Astrocyte (in vitro differentiated cells and primary cell): ENCODE results near the gene ERLIN1. TPM values are rescaled to one million over a fixed set of nuclear protein-coding genes. Genes with fewer than 3 reads are reported as not detected.

Experiments used
- DNase-seq: peaks from one replicate; pipeline ENCODE4 v3.0.0-alpha.2; 2010; ENCODE audit warnings: low read depth
- FAIRE-seq: peaks from 2 replicates; lab custom pipeline; 2011; peaks lifted over from hg19 to GRCh38; lab: Jason Lieb, UNC
- H2AFZ ChIP-seq: 2 replicates; pipeline ENCODE4 v1.6.0; 2012; ENCODE audit warnings: low read depth, low read length, inconsistent platforms
- H3K27ac ChIP-seq: 2 replicates; pipeline ENCODE4 v1.5.1; 2011; ENCODE audit warnings: low read depth, low read length, inconsistent platforms
- H3K27me3 ChIP-seq: 2 replicates; pipeline ENCODE4 v1.6.0; 2011; ENCODE audit warnings: low read length, inconsistent platforms; ENCODE audit not compliant: insufficient read depth
- H3K36me3 ChIP-seq: 2 replicates; pipeline ENCODE4 v1.5.1; 2011; ENCODE audit warnings: low read length, inconsistent platforms; ENCODE audit not compliant: insufficient read depth
- H3K4me1 ChIP-seq: 2 replicates; pipeline ENCODE4 v1.5.1; 2011; ENCODE audit warnings: low read length, inconsistent platforms; ENCODE audit not compliant: insufficient read depth
- H3K4me2 ChIP-seq: 2 replicates; pipeline ENCODE4 v1.6.0; 2012; ENCODE audit warnings: low read length, inconsistent platforms
- H3K4me3 ChIP-seq: 2 replicates; pipeline ENCODE4 v1.5.1; 2011; ENCODE audit warnings: low read depth, mild to moderate bottlenecking, low read length, inconsistent platforms; ENCODE audit not compliant: insufficient read depth
- H3K79me2 ChIP-seq: 2 replicates; pipeline ENCODE4 v1.6.0; 2012; ENCODE audit warnings: mild to moderate bottlenecking, low read length, inconsistent platforms; ENCODE audit not compliant: insufficient read depth
- H3K9ac ChIP-seq: 2 replicates; pipeline ENCODE4 v1.6.0; 2012; ENCODE audit warnings: mild to moderate bottlenecking, low read length, inconsistent platforms
- H3K9me3 ChIP-seq: 2 replicates; pipeline ENCODE4 v1.5.1; 2012; ENCODE audit warnings: low read depth, mild to moderate bottlenecking, low read length, inconsistent platforms; ENCODE audit not compliant: insufficient read depth
- H4K20me1 ChIP-seq: 2 replicates; pipeline ENCODE4 v1.6.0; 2012; ENCODE audit warnings: low read length, inconsistent platforms; ENCODE audit not compliant: insufficient read depth
- H3K27ac Mint-ChIP-seq: one replicate; pipeline ENCODE4 v1.8.0; 2021; ENCODE audit warnings: mild to moderate bottlenecking, mixed read lengths; ENCODE audit not compliant: unreplicated experiment
- H3K27me3 Mint-ChIP-seq: one replicate; pipeline ENCODE4 v1.8.0; 2021; ENCODE audit warnings: low read depth, mixed read lengths; ENCODE audit not compliant: unreplicated experiment
- H3K36me3 Mint-ChIP-seq: one replicate; pipeline ENCODE4 v1.8.0; 2021; ENCODE audit warnings: low read depth, mixed read lengths; ENCODE audit not compliant: unreplicated experiment
- H3K4me1 Mint-ChIP-seq: one replicate; pipeline ENCODE4 v1.8.0; 2021; ENCODE audit warnings: low read depth, mixed read lengths; ENCODE audit not compliant: unreplicated experiment
- H3K4me3 Mint-ChIP-seq: one replicate; pipeline ENCODE4 v1.8.0; 2021; ENCODE audit warnings: mild to moderate bottlenecking, moderate library complexity, mixed read lengths; ENCODE audit not compliant: unreplicated experiment
- H3K9me3 Mint-ChIP-seq: one replicate; pipeline ENCODE4 v1.8.0; 2021; ENCODE audit warnings: mild to moderate bottlenecking, mixed read lengths; ENCODE audit not compliant: unreplicated experiment
- EZH2 ChIP-seq: IDR thresholded peaks from 2 replicates; pipeline ENCODE4 v1.6.1; 2012; ENCODE audit warnings: mild to moderate bottlenecking, low read length, inconsistent platforms; ENCODE audit not compliant: insufficient read depth
- total RNA-seq: library from RNA; stranded (reverse); gene quantifications from 2 replicates; pipeline ENCODE4 v1.2.1, GENCODE V29; 2021
- TF ChIP-seq, protein P1 (sequence below): IDR thresholded peaks from 2 replicates; pipeline ENCODE4 v1.5.1; 2011; ENCODE audit warnings: low read depth, mild to moderate bottlenecking, inconsistent platforms, low read length, moderate library complexity; ENCODE audit not compliant: insufficient read depth

The ERLIN1 gene
- total RNA-seq, 1 donor from 2014 or later = 22.7 TPM

GRCh38 chr10:100204370-100204769 lies 18.5 kb upstream of the ERLIN1 start:
- Histone ChIP-seq H2AFZ (no peak overlapping the region), H3K27me3 (no peaks in the 10 kb centered on the region), H3K4me2 (no peak overlapping the region), H4K20me1 (no peaks in the 10 kb centered on the region), H3K4me1 (peaks cover 5% of the 10 kb centered on the region), H3K4me3 (no peak overlapping the region), H3K79me2 (no peaks in the 10 kb centered on the region), H3K36me3 (peaks cover 22% of the 10 kb centered on the region), H3K27ac (no peak overlapping the region), H3K9ac (no peak overlapping the region), H3K9me3 (no peaks in the 10 kb centered on the region)
- Mint-ChIP-seq H3K27ac (no peak overlapping the region), H3K36me3 (peaks cover 3% of the 10 kb centered on the region), H3K9me3 (no peaks in the 10 kb centered on the region), H3K27me3 (no peaks in the 10 kb centered on the region), H3K4me1 (peaks cover 3% of the 10 kb centered on the region), H3K4me3 (no peak overlapping the region)
- FAIRE-seq = no peak
- DNase-seq = no peak
- TF ChIP-seq EZH2 = no peak
- TF ChIP-seq, protein P1, sequence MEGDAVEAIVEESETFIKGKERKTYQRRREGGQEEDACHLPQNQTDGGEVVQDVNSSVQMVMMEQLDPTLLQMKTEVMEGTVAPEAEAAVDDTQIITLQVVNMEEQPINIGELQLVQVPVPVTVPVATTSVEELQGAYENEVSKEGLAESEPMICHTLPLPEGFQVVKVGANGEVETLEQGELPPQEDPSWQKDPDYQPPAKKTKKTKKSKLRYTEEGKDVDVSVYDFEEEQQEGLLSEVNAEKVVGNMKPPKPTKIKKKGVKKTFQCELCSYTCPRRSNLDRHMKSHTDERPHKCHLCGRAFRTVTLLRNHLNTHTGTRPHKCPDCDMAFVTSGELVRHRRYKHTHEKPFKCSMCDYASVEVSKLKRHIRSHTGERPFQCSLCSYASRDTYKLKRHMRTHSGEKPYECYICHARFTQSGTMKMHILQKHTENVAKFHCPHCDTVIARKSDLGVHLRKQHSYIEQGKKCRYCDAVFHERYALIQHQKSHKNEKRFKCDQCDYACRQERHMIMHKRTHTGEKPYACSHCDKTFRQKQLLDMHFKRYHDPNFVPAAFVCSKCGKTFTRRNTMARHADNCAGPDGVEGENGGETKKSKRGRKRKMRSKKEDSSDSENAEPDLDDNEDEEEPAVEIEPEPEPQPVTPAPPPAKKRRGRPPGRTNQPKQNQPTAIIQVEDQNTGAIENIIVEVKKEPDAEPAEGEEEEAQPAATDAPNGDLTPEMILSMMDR = no peak

GRCh38 chr10:100201549-100201948 lies 15.7 kb upstream of the ERLIN1 start:
- no peak overlapping the region for H3K9ac ChIP-seq
- no peaks in the 10 kb centered on the region for H3K27me3 ChIP-seq
- H3K27ac ChIP-seq = no peak overlapping the region
- no peak overlapping the region for H3K4me2 ChIP-seq
- no peak overlapping the region for H3K4me3 ChIP-seq
- no peaks in the 10 kb centered on the region for H3K27me3 Mint-ChIP-seq
- H3K79me2 ChIP-seq = no peaks in the 10 kb centered on the region
- no peak for FAIRE-seq
- no peaks in the 10 kb centered on the region for H3K4me1 Mint-ChIP-seq
- H3K4me3 Mint-ChIP-seq = no peak overlapping the region
- DNase-seq = no peak
- TF ChIP-seq EZH2 = no peak
- TF ChIP-seq, protein P1 = no peak
- no peak overlapping the region for H2AFZ ChIP-seq
- no peaks in the 10 kb centered on the region for H3K9me3 Mint-ChIP-seq
- H3K27ac Mint-ChIP-seq = no peak overlapping the region
- no peaks in the 10 kb centered on the region for H3K4me1 ChIP-seq
- H3K36me3 ChIP-seq = peaks cover 35% of the 10 kb centered on the region
- peaks cover 3% of the 10 kb centered on the region for H3K36me3 Mint-ChIP-seq
- H3K9me3 ChIP-seq = no peaks in the 10 kb centered on the region
- H4K20me1 ChIP-seq = no peaks in the 10 kb centered on the region

- no peak overlapping the region for H3K4me3 Mint-ChIP-seq
- H3K36me3 ChIP-seq = peaks cover 44% of the 10 kb centered on the region
- no peak for DNase-seq
- no peaks in the 10 kb centered on the region for H3K4me1 Mint-ChIP-seq
- no peak overlapping the region for H3K9ac ChIP-seq
- no peak for FAIRE-seq
- TF ChIP-seq, protein P1 = no peak
- TF ChIP-seq EZH2 = no peak
- peaks cover 4% of the 10 kb centered on the region for H4K20me1 ChIP-seq
- H3K4me1 ChIP-seq = no peaks in the 10 kb centered on the region
- no peaks in the 10 kb centered on the region for H3K27me3 ChIP-seq
- H2AFZ ChIP-seq = no peak overlapping the region
- peaks cover 5% of the 10 kb centered on the region for H3K36me3 Mint-ChIP-seq
- no peaks in the 10 kb centered on the region for H3K79me2 ChIP-seq
- no peaks in the 10 kb centered on the region for H3K9me3 ChIP-seq
- H3K4me3 ChIP-seq = no peak overlapping the region
- no peaks in the 10 kb centered on the region for H3K9me3 Mint-ChIP-seq
- H3K27me3 Mint-ChIP-seq = no peaks in the 10 kb centered on the region
- H3K27ac Mint-ChIP-seq = no peak overlapping the region
- no peak overlapping the region for H3K4me2 ChIP-seq
- H3K27ac ChIP-seq = no peak overlapping the region
These were observed 8.9 kb upstream of the ERLIN1 start for GRCh38 chr10:100194711-100195110.
